Transverse colon (tissue), 4 donors: Measurements from ENCODE around the gene CDSN. TPM values are rescaled to one million over a fixed set of nuclear protein-coding genes. Genes with fewer than 3 reads are reported as not detected.

ENCODE experiments used
- DNase-seq: peaks from one replicate; pipeline ENCODE4 v3.0.0-alpha.2; 2019
- H3K27ac ChIP-seq, 4 donors: fragments of 200-600 bp; sonication (generic); 2 replicates each; pipeline ENCODE4 v1.5.1; 2016 to 2018; ENCODE audit warnings: inconsistent platforms in 4 of 4
- H3K27me3 ChIP-seq: fragments of 200-600 bp; sonication (generic); 2 replicates; pipeline ENCODE4 v1.5.1; 2017; ENCODE audit warnings: inconsistent platforms
- H3K36me3 ChIP-seq, 4 donors: fragments of 200-600 bp; sonication (generic); 2 replicates each; pipeline ENCODE4 v1.5.1; 2017 to 2019; ENCODE audit warnings: inconsistent platforms in 4 of 4
- H3K4me1 ChIP-seq, 4 donors: fragments of 200-600 bp; sonication (generic); 2 replicates each; pipeline ENCODE4 v1.5.1; 2017 to 2020; ENCODE audit warnings: inconsistent platforms in 4 of 4
- H3K4me3 ChIP-seq, 4 donors: fragments of 200-600 bp; sonication (generic); 1 replicate in 1 of 4; 2 replicates in 3 of 4; pipeline versions ENCODE4 v1.5.1 to v1.6.1; 2017 to 2019; ENCODE audit warnings: inconsistent platforms in 4 of 4
- H3K9me3 ChIP-seq, 2 donors: fragments of 200-600 bp; sonication (generic); 2 replicates each; pipeline ENCODE4 v1.5.1; 2017 to 2019; ENCODE audit warnings: inconsistent platforms in 2 of 2
- EP300 ChIP-seq: sonication (generic); formaldehyde crosslinking; IDR thresholded peaks from one replicate; pipeline ENCODE4 v1.6.1; 2017; ENCODE audit warnings: antibody characterized with exemption, low read depth
- POLR2A ChIP-seq: fragments of 450-650 bp; IDR thresholded peaks from one replicate; pipeline ENCODE4 v1.6.1; 2016; ENCODE audit warnings: antibody characterized with exemption, mild to moderate bottlenecking, moderate library complexity
- POLR2AphosphoS5 ChIP-seq, 3 donors: sonication (generic); formaldehyde crosslinking; IDR thresholded peaks; one replicate each; pipeline ENCODE4 v1.6.1; 2016; ENCODE audit warnings: antibody characterized with exemption in 3 of 3
- WGBS, 2 donors: methylation state at CpG; one replicate each; pipeline ENCODE4 v1.1.5; 2018; ENCODE audit warnings: low coverage in 1 of 2; 5-methylcytosine and 5-hydroxymethylcytosine counted together
- in situ Hi-C, 4 donors: fragments of 200-750 bp; cut with MboI; loops; one replicate each; pipeline versions ENCODE4 v1.15.0 to v1.15.1; 2017; ENCODE audit warnings: low sequenced_read_pairs in 3 of 4, low pct_ligation_motif_present in 1 of 4, low pct_unique_long_range_greater_than_20kb in 1 of 4
- intact Hi-C: fragments of 100-400 bp; cut with DNase I; formaldehyde crosslinking; loops from one replicate; pipeline ENCODE4 v1.15.1; 2023; ENCODE audit warnings: low total_unique reads
- total RNA-seq, 4 donors: library from RNA; depleted of rRNA; stranded (reverse); fragments of >200 nt; gene quantifications; one replicate each; pipeline ENCODE4 v1.1.0, GENCODE V29; 2016
- TF ChIP-seq, protein P1 (sequence below), 5 experiments: fragments of 200-600 bp in 3 of 5; fragments of 450-650 bp in 2 of 5; sonication (generic) in 3 of 5; IDR thresholded peaks; 1 replicate in 2 of 5; 2 replicates in 3 of 5; pipeline ENCODE4 v1.5.1; 2016 to 2017; ENCODE audit warnings: antibody characterized with exemption in 5 of 5, inconsistent platforms in 3 of 5, mild to moderate bottlenecking in 2 of 5, moderate library complexity in 1 of 5

The CDSN gene
- total RNA-seq, 4 donors from 2014 or later: not detected

DNA sequence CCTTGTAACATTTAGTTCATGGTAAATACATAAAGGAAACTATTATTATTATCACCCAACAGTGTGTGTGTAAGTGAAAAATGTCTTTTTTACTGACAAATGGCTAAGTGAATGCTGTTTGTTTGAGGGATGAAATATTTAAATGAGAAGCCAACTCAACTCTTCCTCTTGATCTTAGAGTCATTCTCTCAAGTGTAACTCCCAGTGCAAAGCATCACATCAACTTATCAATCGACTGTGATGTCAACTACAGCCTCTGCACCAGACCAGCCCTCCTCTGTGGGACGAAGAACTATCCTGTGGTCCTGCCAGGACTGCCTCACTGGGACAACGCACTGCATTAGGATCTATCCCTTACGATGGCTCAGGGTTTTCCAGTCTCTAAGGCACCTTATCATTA lies 13.2 kb downstream of the CDSN start:
- no peaks in the 10 kb centered on the region for H3K27me3 ChIP-seq
- TF ChIP-seq POLR2A (no peak), POLR2AphosphoS5 (IDR thresholded peaks at IDR 0.05) (no peak)
- in situ Hi-C loops: no loop called here

DNA sequence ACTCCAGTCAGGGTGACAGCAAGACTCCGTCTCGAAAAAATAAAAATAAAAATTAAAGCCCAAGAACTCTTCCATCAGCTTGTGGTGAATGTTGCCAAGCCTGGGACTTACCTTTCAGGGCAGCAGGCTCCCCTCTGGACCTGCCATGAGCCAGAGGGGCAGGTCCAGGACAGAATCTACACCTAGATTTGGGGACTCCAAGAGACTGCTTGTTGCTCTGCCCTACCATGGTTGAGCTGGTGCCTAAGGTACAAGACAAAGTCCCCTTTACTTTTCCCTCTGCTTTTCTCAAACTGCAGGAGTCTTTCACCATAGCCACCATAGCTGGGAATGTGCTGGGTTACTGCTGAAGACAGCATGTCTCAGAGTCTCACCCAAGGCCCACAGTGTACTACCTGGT lies 17.1 kb downstream of the CDSN start:
- intact Hi-C loops (no loop called here), in situ Hi-C loops (no loop called here)
- TF ChIP-seq, protein P1, sequence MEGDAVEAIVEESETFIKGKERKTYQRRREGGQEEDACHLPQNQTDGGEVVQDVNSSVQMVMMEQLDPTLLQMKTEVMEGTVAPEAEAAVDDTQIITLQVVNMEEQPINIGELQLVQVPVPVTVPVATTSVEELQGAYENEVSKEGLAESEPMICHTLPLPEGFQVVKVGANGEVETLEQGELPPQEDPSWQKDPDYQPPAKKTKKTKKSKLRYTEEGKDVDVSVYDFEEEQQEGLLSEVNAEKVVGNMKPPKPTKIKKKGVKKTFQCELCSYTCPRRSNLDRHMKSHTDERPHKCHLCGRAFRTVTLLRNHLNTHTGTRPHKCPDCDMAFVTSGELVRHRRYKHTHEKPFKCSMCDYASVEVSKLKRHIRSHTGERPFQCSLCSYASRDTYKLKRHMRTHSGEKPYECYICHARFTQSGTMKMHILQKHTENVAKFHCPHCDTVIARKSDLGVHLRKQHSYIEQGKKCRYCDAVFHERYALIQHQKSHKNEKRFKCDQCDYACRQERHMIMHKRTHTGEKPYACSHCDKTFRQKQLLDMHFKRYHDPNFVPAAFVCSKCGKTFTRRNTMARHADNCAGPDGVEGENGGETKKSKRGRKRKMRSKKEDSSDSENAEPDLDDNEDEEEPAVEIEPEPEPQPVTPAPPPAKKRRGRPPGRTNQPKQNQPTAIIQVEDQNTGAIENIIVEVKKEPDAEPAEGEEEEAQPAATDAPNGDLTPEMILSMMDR (IDR thresholded peaks at IDR 0.05): no peak
- TF ChIP-seq POLR2A: no peak
- no peak for TF ChIP-seq EP300
- no peak for TF ChIP-seq POLR2AphosphoS5 (IDR thresholded peaks at IDR 0.05)
- Histone ChIP-seq H3K36me3 (no peaks in the 10 kb centered on the region), H3K4me3 (no peak overlapping the region), H3K27ac (no peak overlapping the region), H3K27me3 (no peaks in the 10 kb centered on the region), H3K9me3 (no peaks in the 10 kb centered on the region), H3K4me1 (no peaks in the 10 kb centered on the region)
- 80 to 97% methylated on average over 2 of the region's 2 CpGs for WGBS, 2 donors
- DNase-seq: no peak

More for the DNA sequence above, 13.2 kb downstream of the CDSN start:
- H3K4me3 ChIP-seq: no peak overlapping the region
- no peak for DNase-seq
- WGBS, 2 donors: 73 to 90% methylated on average over 2 to 4 of the region's 4 CpGs
- H3K9me3 ChIP-seq: no peaks in the 10 kb centered on the region
- no peak overlapping the region for H3K27ac ChIP-seq
- H3K4me1 ChIP-seq: no peaks in the 10 kb centered on the region
- H3K36me3 ChIP-seq: no peaks in the 10 kb centered on the region
- intact Hi-C loops: no loop called here

DNA sequence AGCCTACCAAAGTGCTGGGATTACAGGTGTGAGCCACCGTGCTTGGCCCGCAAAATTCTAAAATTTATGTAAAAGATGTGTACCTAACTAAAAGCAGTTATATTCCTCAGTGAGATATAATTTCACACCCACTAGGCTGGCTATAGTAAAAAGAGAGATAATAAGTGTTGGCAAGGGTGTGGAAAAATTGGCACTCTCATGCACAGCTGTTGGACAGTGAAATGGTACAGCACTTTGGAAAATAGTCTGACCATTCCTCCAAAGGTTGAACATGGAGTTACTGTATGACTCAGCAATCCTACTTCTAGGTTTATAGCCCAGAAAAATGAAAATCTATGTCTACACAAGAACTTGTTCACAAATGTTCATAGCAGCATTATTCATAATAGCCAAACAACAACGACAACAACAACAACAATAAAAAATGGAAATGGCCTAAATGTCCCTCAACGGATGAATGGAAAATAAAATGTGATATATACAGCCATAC lies 21.8 kb downstream of the CDSN start:
- 96 to 97% methylated on average over 4 of the region's 4 CpGs for WGBS, 2 donors
- Histone ChIP-seq H3K27ac (no peak overlapping the region), H3K4me1 (peaks cover 0 to 16% (median 10%) of the 10 kb centered on the region in 4 donors), H3K4me3 (no peak overlapping the region), H3K36me3 (no peaks in the 10 kb centered on the region), H3K9me3 (no peaks in the 10 kb centered on the region), H3K27me3 (no peaks in the 10 kb centered on the region)
- in situ Hi-C loops: loop anchor here in 1 of 4 donors (25.0 kb wide), 1 partner anchor 636 kb away; no protein-coding TSS in a partner anchor
- DNase-seq: no peak
- TF ChIP-seq POLR2A (no peak), POLR2AphosphoS5 (IDR thresholded peaks at IDR 0.05) (no peak), EP300 (no peak)
- TF ChIP-seq, protein P1 (IDR thresholded peaks at IDR 0.05): no peak
- intact Hi-C loops: loop anchor here (5.0 kb wide), 1 partner anchor 971 kb away; no protein-coding TSS in a partner anchor

DNA sequence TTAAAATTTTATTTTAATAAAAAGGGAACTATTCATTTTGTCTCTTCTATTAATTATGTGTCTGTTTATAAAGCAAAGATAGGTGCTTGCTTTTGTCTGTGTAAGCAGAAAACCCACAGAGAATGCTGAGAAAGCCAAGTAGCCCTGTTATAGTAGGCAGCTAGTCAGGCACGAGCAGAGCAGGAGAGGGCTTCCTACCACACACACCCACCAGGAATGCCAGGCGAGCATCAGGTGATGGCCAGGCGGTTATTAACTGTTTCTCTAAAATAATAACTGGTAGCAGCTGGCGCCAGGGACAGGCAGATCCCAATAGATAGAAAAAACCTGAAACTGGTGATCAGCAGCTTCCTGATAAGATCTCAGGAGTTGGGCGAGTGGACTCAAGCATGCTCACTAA lies 23.6 kb downstream of the CDSN start:
- H3K27ac ChIP-seq: no peak overlapping the region
- no peak for DNase-seq
- H3K4me1 ChIP-seq: peaks cover 0 to 32% (median 13%) of the 10 kb centered on the region in 4 donors
- no peak overlapping the region for H3K4me3 ChIP-seq
- TF ChIP-seq, protein P1 (IDR thresholded peaks at IDR 0.05): no peak
- TF ChIP-seq EP300 (no peak), POLR2A (no peak), POLR2AphosphoS5 (IDR thresholded peaks at IDR 0.05) (no peak)
- in situ Hi-C loops: loop anchor here in 1 of 4 donors (25.0 kb wide), 1 partner anchor 634 kb away; no protein-coding TSS in a partner anchor
- H3K9me3 ChIP-seq: no peaks in the 10 kb centered on the region
- intact Hi-C loops: loop anchor here (5.0 kb wide), 1 partner anchor 969 kb away; no protein-coding TSS in a partner anchor
- H3K36me3 ChIP-seq: no peaks in the 10 kb centered on the region
- WGBS, 2 donors: 87% methylated on average over 5 of the region's 5 CpGs; no CpG with 5 or more reads in 1 of the 2 donors
- H3K27me3 ChIP-seq: no peaks in the 10 kb centered on the region
